Measurements from ENCODE around the gene HTR4.

DNA sequence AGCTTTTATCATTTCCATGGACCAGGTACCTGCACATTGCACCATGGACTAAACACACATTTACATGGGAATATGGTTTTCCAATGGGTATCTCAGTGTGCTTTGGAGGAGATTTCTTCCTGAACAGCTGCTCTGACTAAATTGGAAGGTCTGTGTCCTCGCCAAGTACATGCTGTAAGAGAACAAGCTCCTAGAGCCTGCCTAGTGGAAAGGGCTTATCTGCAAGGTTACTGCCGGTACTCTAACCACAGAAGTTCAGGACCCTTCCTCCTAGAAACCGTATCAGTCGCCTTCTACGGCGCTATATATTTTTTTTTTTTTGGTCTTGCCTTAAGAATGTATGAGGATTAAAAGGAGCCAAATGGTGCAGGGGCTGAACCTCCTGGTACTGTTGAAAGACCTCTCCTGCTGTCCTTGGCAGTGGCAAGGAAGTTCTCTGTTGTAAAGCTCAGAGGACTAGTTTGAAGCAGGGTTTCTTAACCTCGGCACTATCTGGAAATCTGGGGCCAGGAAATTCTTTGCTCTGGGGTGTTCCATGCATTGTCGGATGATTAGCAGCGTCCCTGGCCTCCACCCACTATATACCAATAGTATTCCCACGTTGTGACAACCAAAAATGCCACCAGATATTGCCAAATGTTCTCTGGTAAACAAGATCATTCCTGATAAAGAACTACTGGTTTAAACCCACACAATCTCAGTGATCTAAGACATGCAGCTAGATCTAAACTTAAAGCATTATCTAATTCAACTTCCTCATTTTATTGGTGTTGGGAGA lies 163.1 kb downstream of the HTR4 start:
- TF ChIP-seq POLR2A (IDR thresholded peaks at IDR 0.05) (no peak), CTCF (IDR thresholded peaks at IDR 0.05) (no peak)

All from lower leg skin (tissue), 3 donors.